Measurements from ENCODE around the gene SVOPL.
"Not testable (repeated sequence)": the region's sequence is repeated elsewhere in the genome, so short reads cannot be mapped to it uniquely, and the experiment has no call there.

Gene SVOPL

DNA sequence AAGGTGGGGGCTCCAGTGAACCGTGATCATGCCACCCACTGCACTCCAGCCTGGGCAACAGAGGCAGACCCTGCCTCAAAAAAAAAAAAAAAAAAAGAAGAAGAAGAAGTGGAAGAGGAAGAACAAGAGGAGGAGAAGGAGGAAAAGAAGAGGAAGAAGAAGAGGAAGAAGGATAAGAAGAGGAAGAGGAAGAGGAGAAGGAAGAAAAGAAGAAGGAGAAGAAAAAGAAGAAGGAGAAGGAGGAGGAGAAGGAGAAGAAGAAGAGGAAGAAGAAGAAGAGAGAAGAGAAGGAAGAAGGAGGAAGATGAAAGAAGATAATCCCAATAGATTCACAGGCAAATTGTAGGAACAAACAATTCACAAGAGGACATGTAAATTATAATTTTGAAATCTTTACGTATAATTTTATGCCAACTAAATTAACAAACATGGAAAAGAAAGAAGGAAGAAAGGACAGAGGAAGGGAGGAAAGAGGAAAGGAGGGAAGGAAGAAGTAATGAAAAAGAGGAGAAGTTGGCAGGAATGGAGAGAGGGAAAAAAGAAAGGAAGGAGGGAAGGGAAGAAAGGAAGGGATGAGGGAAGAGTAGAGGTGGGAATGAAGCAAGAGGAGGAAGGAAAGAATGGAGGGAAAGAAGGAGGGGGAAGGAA, 3.5 kb downstream of the SVOPL start:
- Histone ChIP-seq H3K27ac (no peak overlapping the region), H3K4me3 (ENCODE audit: low read depth, low read length) (no peak overlapping the region), H3K27me3 (ENCODE audit: insufficient read depth, low read depth, severe bottlenecking) (no peaks in the 10 kb centered on the region), H3K9me3 (ENCODE audit: severe bottlenecking) (no peaks in the 10 kb centered on the region), H3K36me3 (no peaks in the 10 kb centered on the region)
- no peak for DNase-seq
- TF ChIP-seq, protein P1, sequence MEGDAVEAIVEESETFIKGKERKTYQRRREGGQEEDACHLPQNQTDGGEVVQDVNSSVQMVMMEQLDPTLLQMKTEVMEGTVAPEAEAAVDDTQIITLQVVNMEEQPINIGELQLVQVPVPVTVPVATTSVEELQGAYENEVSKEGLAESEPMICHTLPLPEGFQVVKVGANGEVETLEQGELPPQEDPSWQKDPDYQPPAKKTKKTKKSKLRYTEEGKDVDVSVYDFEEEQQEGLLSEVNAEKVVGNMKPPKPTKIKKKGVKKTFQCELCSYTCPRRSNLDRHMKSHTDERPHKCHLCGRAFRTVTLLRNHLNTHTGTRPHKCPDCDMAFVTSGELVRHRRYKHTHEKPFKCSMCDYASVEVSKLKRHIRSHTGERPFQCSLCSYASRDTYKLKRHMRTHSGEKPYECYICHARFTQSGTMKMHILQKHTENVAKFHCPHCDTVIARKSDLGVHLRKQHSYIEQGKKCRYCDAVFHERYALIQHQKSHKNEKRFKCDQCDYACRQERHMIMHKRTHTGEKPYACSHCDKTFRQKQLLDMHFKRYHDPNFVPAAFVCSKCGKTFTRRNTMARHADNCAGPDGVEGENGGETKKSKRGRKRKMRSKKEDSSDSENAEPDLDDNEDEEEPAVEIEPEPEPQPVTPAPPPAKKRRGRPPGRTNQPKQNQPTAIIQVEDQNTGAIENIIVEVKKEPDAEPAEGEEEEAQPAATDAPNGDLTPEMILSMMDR (IDR thresholded peaks at IDR 0.05; ENCODE audit: low read depth, low read length): no peak

GRCh38 chr7:138695776-138696175, 5.4 kb downstream of the SVOPL start:
- H3K27me3 ChIP-seq (ENCODE audit: insufficient read depth, low read depth, severe bottlenecking); H3K9me3 ChIP-seq (ENCODE audit: severe bottlenecking); DNase-seq; H3K36me3 ChIP-seq; H3K27ac ChIP-seq; H3K4me3 ChIP-seq (ENCODE audit: low read depth, low read length): not testable (repeated sequence)

- Histone ChIP-seq H3K9me3 (ENCODE audit: severe bottlenecking) (no peaks in the 10 kb centered on the region), H3K36me3 (no peaks in the 10 kb centered on the region), H3K27ac (no peak overlapping the region), H3K27me3 (ENCODE audit: insufficient read depth, low read depth, severe bottlenecking) (no peaks in the 10 kb centered on the region), H3K4me3 (ENCODE audit: low read depth, low read length) (no peak overlapping the region)
- DNase-seq: no peak
- TF ChIP-seq, protein P1 (IDR thresholded peaks at IDR 0.05; ENCODE audit: low read depth, low read length): no peak
Observed at GRCh38 chr7:138695106-138695505, 6.1 kb downstream of the SVOPL start.

GRCh38 chr7:138691178-138691577, 10.0 kb downstream of the SVOPL start:
- Histone ChIP-seq H3K4me3 (ENCODE audit: low read depth, low read length) (no peak overlapping the region), H3K9me3 (ENCODE audit: severe bottlenecking) (no peaks in the 10 kb centered on the region), H3K36me3 (no peaks in the 10 kb centered on the region), H3K27ac (no peak overlapping the region), H3K27me3 (ENCODE audit: insufficient read depth, low read depth, severe bottlenecking) (no peaks in the 10 kb centered on the region)
- DNase-seq: no peak
- TF ChIP-seq, protein P1 (IDR thresholded peaks at IDR 0.05; ENCODE audit: low read depth, low read length): no peak

- Histone ChIP-seq H3K27me3 (ENCODE audit: insufficient read depth, low read depth, severe bottlenecking) (no peaks in the 10 kb centered on the region), H3K36me3 (no peaks in the 10 kb centered on the region), H3K27ac (no peak overlapping the region)
Observed at GRCh38 chr7:138690495-138690894, 10.7 kb downstream of the SVOPL start.

GRCh38 chr7:138688037-138688436, 13.1 kb downstream of the SVOPL start:
- not testable (repeated sequence) for H3K27me3 ChIP-seq (ENCODE audit: insufficient read depth, low read depth, severe bottlenecking); H3K27ac ChIP-seq; H3K4me3 ChIP-seq (ENCODE audit: low read depth, low read length); H3K36me3 ChIP-seq; H3K9me3 ChIP-seq (ENCODE audit: severe bottlenecking); DNase-seq

More at GRCh38 chr7:138690495-138690894, 10.7 kb downstream of the SVOPL start:
- no peak for DNase-seq
- TF ChIP-seq, protein P1 (IDR thresholded peaks at IDR 0.05; ENCODE audit: low read depth, low read length): no peak
- Histone ChIP-seq H3K9me3 (ENCODE audit: severe bottlenecking) (no peaks in the 10 kb centered on the region), H3K4me3 (ENCODE audit: low read depth, low read length) (no peak overlapping the region)

DNA sequence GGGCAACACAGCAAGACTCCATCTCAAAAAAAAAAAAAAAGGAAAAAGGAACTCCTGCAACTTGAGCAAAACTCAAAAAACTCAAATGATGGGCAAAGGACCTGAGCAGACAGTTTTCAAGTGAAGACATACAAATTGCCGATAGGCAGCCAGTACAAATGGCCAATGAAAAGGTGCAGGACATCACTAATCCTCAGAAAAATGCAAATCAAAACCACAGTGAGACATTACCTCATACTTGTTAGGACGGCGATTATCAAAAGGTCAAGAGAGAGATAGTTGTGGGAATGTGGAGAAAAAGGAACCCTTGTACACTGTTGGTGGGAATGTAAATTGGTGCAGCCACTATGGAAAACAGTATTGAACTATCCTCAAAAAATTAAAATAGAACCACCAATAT, 16.8 kb downstream of the SVOPL start:
- no peak overlapping the region for H3K27ac ChIP-seq

More for the DNA sequence above, 16.8 kb downstream of the SVOPL start:
- TF ChIP-seq, protein P1 (IDR thresholded peaks at IDR 0.05; ENCODE audit: low read depth, low read length): no peak
- Histone ChIP-seq H3K27me3 (ENCODE audit: insufficient read depth, low read depth, severe bottlenecking) (no peaks in the 10 kb centered on the region), H3K36me3 (no peaks in the 10 kb centered on the region), H3K9me3 (ENCODE audit: severe bottlenecking) (no peaks in the 10 kb centered on the region), H3K4me3 (ENCODE audit: low read depth, low read length) (no peak overlapping the region)
- DNase-seq: no peak
